ENCODE data around the gene GPX4.

GPX4 gene

DNA sequence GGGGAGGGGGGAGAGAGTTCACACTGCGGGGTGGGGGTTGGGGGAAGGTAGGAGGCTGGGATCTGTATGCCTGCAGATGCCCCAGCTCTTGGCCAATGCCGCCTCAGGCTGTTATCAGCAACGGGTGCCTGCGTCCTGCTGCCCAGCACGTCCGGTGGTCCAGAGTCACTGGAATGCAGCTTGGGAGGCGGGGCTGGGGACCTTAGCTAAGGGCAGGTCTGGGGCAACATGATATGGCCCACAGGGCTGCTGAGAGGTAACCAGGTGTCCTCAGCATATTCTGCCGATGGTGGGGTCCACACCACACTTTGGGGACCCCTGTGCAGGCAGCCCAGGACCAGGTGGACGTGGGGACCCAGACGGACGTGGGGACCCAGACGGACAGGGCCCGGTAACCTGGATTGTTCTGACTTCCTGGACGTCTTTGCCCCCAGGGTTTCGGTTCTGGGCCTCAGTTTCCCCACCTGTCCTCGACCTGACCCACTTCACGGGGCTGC is 37.5 kb upstream of the GPX4 start:
- TF ChIP-seq, protein P1, sequence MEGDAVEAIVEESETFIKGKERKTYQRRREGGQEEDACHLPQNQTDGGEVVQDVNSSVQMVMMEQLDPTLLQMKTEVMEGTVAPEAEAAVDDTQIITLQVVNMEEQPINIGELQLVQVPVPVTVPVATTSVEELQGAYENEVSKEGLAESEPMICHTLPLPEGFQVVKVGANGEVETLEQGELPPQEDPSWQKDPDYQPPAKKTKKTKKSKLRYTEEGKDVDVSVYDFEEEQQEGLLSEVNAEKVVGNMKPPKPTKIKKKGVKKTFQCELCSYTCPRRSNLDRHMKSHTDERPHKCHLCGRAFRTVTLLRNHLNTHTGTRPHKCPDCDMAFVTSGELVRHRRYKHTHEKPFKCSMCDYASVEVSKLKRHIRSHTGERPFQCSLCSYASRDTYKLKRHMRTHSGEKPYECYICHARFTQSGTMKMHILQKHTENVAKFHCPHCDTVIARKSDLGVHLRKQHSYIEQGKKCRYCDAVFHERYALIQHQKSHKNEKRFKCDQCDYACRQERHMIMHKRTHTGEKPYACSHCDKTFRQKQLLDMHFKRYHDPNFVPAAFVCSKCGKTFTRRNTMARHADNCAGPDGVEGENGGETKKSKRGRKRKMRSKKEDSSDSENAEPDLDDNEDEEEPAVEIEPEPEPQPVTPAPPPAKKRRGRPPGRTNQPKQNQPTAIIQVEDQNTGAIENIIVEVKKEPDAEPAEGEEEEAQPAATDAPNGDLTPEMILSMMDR (IDR thresholded peaks at IDR 0.05; ENCODE audit: poor library complexity, severe bottlenecking): no peak
- H3K27me3 ChIP-seq (ENCODE audit: insufficient read depth, poor library complexity, severe bottlenecking): peaks cover 6% of the 10 kb centered on the region
- peaks cover 17% of the 10 kb centered on the region for H3K4me1 ChIP-seq (ENCODE audit: insufficient read depth, poor library complexity, severe bottlenecking)
- ATAC-seq (ENCODE audit: low read depth) (no peak), DNase-seq (ENCODE audit: low spot score) (no peak)
- H3K9me3 ChIP-seq (ENCODE audit: severe bottlenecking): no peaks in the 10 kb centered on the region
- peak overlapping the region; percentile 79 for H3K27ac ChIP-seq (ENCODE audit: poor library complexity, severe bottlenecking)
- no peaks in the 10 kb centered on the region for H3K36me3 ChIP-seq (ENCODE audit: low read depth)
- peak overlapping the region; percentile 38 for H3K4me3 ChIP-seq (ENCODE audit: severe bottlenecking)

DNA sequence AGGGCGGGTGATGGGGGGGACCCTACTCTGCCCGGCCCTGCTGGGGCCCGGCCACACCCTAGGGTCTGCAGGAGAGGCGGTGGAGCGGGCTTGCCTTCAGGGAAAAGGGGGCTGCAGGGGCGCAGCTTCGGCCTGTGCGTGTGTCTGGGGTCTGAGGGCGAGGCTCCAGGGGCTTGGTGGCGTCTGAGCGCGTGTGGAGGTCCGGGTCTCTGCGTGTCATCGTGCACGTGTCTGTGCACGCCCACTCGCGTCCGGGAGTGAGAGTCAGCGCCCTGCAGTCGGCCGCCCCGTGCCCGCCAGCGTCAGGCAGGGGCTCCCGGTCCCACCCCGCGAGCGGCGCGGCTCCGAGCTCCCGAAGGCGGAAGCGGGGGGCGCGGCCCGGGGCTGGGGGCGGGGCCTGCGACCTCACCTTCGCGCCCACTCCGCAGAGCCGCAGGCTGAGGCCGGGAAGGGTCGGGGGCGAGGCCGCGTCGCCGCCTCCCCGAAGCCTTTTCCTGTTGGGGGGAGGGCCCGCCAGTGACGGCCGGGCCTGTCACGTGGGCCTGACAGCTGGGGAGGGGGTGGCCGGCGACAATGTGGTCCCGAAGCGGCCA is 37.0 kb upstream of the GPX4 start, which contains the start of gene ARHGAP45:
Gene ARHGAP45, plus strand, starts transcription at position 420 of the 593 bp plus-strand sequence. CDS start 239 bp downstream, outside the sequence.
- Histone ChIP-seq H3K27me3 (ENCODE audit: insufficient read depth, poor library complexity, severe bottlenecking) (peaks cover 6% of the 10 kb centered on the region), H3K4me1 (ENCODE audit: insufficient read depth, poor library complexity, severe bottlenecking) (peaks cover 17% of the 10 kb centered on the region), H3K9me3 (ENCODE audit: severe bottlenecking) (no peaks in the 10 kb centered on the region), H3K4me3 (ENCODE audit: severe bottlenecking) (peak within 1 kb of the TSS; percentile 38), H3K36me3 (ENCODE audit: low read depth) (no peaks in the 10 kb centered on the region), H3K27ac (ENCODE audit: poor library complexity, severe bottlenecking) (peak within 1 kb of the TSS; percentile 79)
- no peak; the same call in 2 of the 3 replicates for ATAC-seq (ENCODE audit: low read depth)
- TF ChIP-seq, protein P1 (IDR thresholded peaks at IDR 0.05; ENCODE audit: poor library complexity, severe bottlenecking): no peak
- DNase-seq (ENCODE audit: low spot score): no peak

DNA sequence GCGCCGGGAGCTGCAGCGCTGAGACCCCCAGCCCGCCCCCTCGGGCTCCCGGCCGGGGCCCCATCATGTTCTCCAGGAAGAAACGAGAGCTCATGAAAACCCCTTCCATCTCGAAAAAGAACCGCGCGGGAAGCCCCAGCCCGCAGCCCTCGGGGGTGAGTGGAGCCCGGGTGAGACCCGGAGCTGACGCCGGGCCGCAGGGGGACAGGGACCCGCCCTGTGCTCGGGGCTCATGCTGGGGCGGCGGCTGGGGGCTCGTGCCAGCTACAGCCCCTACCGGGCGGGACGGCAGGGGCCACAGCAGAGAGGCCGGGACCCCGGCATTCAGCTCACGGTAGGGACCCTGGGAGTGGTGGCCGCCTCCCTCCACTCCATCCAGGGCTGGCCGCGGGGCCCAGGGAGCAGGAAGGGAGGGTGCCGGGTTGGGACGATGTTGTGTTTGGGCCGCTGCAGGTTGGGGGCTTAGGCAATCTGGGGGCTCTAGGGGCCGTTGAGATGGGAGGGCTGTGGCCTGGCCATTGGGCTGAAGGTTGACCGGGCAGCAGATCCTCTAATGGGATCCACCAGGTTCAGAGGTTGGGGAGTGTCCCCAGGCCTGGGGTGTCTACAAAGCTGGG is 36.3 kb upstream of the GPX4 start:
- Histone ChIP-seq H3K27ac (ENCODE audit: poor library complexity, severe bottlenecking) (peak overlapping the region; percentile 79), H3K9me3 (ENCODE audit: severe bottlenecking) (no peaks in the 10 kb centered on the region), H3K36me3 (ENCODE audit: low read depth) (no peaks in the 10 kb centered on the region), H3K27me3 (ENCODE audit: insufficient read depth, poor library complexity, severe bottlenecking) (peaks cover 6% of the 10 kb centered on the region), H3K4me1 (ENCODE audit: insufficient read depth, poor library complexity, severe bottlenecking) (peaks cover 17% of the 10 kb centered on the region), H3K4me3 (ENCODE audit: severe bottlenecking) (peak overlapping the region; percentile 38)
- TF ChIP-seq, protein P1 (IDR thresholded peaks at IDR 0.05; ENCODE audit: poor library complexity, severe bottlenecking): no peak
- ATAC-seq (ENCODE audit: low read depth) (no peak), DNase-seq (ENCODE audit: low spot score) (no peak)

DNA sequence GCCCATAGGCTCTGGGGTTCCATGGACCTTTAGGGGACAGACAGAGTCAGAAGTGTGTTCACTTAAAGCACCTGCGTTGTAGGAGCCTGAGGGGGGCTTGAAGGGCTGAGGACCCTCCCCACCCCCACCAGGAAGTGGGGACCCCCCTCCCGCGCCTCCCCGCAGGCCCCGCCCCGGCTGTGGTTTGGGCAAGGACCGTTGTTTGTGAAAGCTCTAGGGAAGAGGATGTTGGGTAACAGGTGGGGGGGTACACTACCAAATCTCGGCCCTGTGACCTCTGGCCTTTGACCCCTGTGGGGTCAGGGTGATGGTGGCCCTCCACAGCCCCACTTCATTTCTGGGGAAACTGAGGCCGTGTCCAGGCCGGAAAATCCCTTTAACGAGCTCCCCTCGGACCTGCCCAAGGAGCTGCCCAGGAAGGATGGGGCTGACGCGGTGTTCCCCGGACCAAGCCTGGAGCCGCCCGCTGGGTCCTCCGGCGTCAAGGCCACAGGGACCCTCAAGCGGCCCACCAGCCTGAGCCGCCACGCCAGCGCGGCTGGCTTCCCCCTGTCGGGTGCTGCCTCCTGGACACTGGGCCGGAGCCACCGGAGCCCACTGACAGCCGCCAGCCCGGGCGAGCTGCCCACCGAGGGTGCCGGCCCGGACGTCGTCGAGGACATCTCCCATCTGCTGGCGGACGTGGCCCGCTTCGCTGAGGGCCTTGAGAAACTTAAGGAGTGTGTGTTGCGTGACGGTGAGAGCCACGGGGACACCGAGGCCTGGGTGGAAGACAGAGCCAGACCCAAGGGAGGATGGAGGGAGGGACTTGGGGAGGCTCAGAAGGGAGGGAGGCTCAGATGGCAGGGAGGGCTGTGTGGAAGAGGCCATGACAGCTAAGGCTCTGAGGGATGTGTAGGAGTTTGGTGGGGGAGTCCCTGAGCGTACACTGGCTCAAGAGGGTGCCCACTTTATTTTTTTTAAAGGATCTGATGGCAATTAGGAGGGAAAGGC is 35.5 kb upstream of the GPX4 start:
- Histone ChIP-seq H3K4me1 (ENCODE audit: insufficient read depth, poor library complexity, severe bottlenecking) (peaks cover 17% of the 10 kb centered on the region), H3K4me3 (ENCODE audit: severe bottlenecking) (no peak overlapping the region), H3K27ac (ENCODE audit: poor library complexity, severe bottlenecking) (no peak overlapping the region), H3K36me3 (ENCODE audit: low read depth) (no peaks in the 10 kb centered on the region), H3K27me3 (ENCODE audit: insufficient read depth, poor library complexity, severe bottlenecking) (peaks cover 6% of the 10 kb centered on the region), H3K9me3 (ENCODE audit: severe bottlenecking) (no peaks in the 10 kb centered on the region)
- ATAC-seq (ENCODE audit: low read depth) (no peak), DNase-seq (ENCODE audit: low spot score) (peak; percentile 42)
- TF ChIP-seq, protein P1 (IDR thresholded peaks at IDR 0.05; ENCODE audit: poor library complexity, severe bottlenecking): no peak
